A673 (cell line): Measurements from ENCODE around the gene CHST15. TPM values are rescaled to one million over a fixed set of nuclear protein-coding genes. Genes with fewer than 3 reads are reported as not detected.

Source experiments
- BruUV-seq: library from RNA; stranded (reverse); fragments of 400-500 nt; replicated peaks from 2 replicates; lab custom pipeline; 2021; lab: Mats Ljungman, UMichigan
- CTCF ChIA-PET: fragments of 300-600 bp; sonication (Branson Sonifier 250); formaldehyde crosslinking; loops from one replicate; lab custom pipeline; 2022; ENCODE audit warnings: antibody characterized with exemption; lab: Charles Lee
- POLR2A ChIA-PET: fragments of 300-600 bp; sonication (Branson Sonifier 250); formaldehyde crosslinking; loops from one replicate; lab custom pipeline; 2022; ENCODE audit warnings: antibody characterized with exemption; ENCODE audit not compliant: low non-redundant PET; lab: Charles Lee
- DNase-seq: peaks from one replicate; pipeline ENCODE4 v3.0.0-alpha.2; 2015; ENCODE audit warnings: low spot score
- H3K27ac ChIP-seq: fragments of 200-600 bp; sonication (generic); 2 replicates; pipeline ENCODE4 v1.5.1; 2016; ENCODE audit warnings: mixed run types, low read depth, mild to moderate bottlenecking, mixed read lengths, antibody characterized with exemption, low read length; ENCODE audit not compliant: poor library complexity, severe bottlenecking
- H3K27me3 ChIP-seq: fragments of 200-600 bp; sonication (generic); replicated peaks from 2 replicates; pipeline ENCODE4 v1.6.1; 2017; ENCODE audit warnings: mixed run types, low read depth, mild to moderate bottlenecking, mixed read lengths, antibody characterized with exemption, low read length; ENCODE audit not compliant: insufficient read depth, poor library complexity
- H3K36me3 ChIP-seq: fragments of 200-600 bp; sonication (generic); 2 replicates; pipeline ENCODE4 v1.6.1; 2016; ENCODE audit warnings: mixed run types, mild to moderate bottlenecking, mixed read lengths, antibody characterized with exemption, low read length; ENCODE audit not compliant: insufficient read depth, poor library complexity, severe bottlenecking
- H3K4me1 ChIP-seq: fragments of 200-600 bp; sonication (generic); 2 replicates; pipeline ENCODE4 v1.6.1; 2017; ENCODE audit warnings: mixed run types, mild to moderate bottlenecking, mixed read lengths, antibody characterized with exemption, low read length; ENCODE audit not compliant: insufficient read depth, poor library complexity, severe bottlenecking
- H3K4me3 ChIP-seq: fragments of 200-600 bp; sonication (generic); 2 replicates; pipeline ENCODE4 v1.5.1; 2016; ENCODE audit warnings: low read depth, mixed run types, mild to moderate bottlenecking, mixed read lengths, low read length; ENCODE audit not compliant: poor library complexity, severe bottlenecking
- H3K9me3 ChIP-seq: fragments of 200-600 bp; sonication (generic); 2 replicates; pipeline ENCODE4 v1.6.1; 2016; ENCODE audit warnings: mixed run types, low read depth, mild to moderate bottlenecking, mixed read lengths, antibody characterized with exemption, low read length; ENCODE audit not compliant: poor library complexity, severe bottlenecking
- EZH2 ChIP-seq: fragments of 200-600 bp; sonication (generic); IDR thresholded peaks from 2 replicates; pipeline ENCODE4 v1.6.1; 2017; ENCODE audit warnings: borderline replicate concordance, low read depth, mild to moderate bottlenecking, mixed read lengths, antibody characterized with exemption, low read length; ENCODE audit not compliant: poor library complexity, severe bottlenecking
- intact Hi-C: fragments of 100-400 bp; cut with micrococcal nuclease; formaldehyde crosslinking; loops from one replicate; pipeline ENCODE4 v1.10.0; 2022; ENCODE audit not compliant: unreplicated experiment
- total RNA-seq: library from RNA; stranded (reverse); gene quantifications from 2 replicates; pipeline ENCODE4 v1.2.3, GENCODE V29; 2021
- TF ChIP-seq, protein P1 (sequence below): fragments of 300-800, 200-600 bp; sonication (generic); conservative IDR thresholded peaks from 2 replicates; pipeline ENCODE4 v1.5.1; 2017; ENCODE audit warnings: low read depth, mild to moderate bottlenecking, antibody characterized with exemption, low read length, moderate library complexity, mixed read lengths

CHST15 gene
- total RNA-seq, 1 experiment from 2014 or later: 1.7 TPM

DNA sequence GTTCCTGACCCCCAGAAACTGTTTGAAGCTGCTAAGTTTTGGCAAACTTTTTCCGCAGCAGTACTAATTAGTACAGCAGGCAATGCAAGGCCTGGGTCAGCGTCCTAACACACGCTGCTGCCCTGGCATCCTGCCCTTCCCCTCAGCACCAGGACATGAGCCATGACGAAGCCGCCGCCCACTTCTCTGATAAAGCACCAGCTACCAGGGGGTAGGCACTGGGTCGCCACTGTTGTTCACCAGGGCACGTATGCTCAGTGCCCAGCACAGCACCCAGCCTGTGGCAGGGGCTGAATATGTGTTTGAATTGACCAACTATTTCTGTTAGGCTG, 59.5 kb downstream of the CHST15 start:
- DNase-seq: no peak
- BruUV-seq: no TSS peak
- Histone ChIP-seq H3K27me3 (peaks cover 6% of the 10 kb centered on the region), H3K36me3 (no peaks in the 10 kb centered on the region), H3K27ac (no peak overlapping the region), H3K4me3 (no peak overlapping the region), H3K4me1 (no peaks in the 10 kb centered on the region), H3K9me3 (no peaks in the 10 kb centered on the region)
- ChIA-PET POLR2A (no interaction called here), CTCF (no interaction called here)
- TF ChIP-seq, protein P1, sequence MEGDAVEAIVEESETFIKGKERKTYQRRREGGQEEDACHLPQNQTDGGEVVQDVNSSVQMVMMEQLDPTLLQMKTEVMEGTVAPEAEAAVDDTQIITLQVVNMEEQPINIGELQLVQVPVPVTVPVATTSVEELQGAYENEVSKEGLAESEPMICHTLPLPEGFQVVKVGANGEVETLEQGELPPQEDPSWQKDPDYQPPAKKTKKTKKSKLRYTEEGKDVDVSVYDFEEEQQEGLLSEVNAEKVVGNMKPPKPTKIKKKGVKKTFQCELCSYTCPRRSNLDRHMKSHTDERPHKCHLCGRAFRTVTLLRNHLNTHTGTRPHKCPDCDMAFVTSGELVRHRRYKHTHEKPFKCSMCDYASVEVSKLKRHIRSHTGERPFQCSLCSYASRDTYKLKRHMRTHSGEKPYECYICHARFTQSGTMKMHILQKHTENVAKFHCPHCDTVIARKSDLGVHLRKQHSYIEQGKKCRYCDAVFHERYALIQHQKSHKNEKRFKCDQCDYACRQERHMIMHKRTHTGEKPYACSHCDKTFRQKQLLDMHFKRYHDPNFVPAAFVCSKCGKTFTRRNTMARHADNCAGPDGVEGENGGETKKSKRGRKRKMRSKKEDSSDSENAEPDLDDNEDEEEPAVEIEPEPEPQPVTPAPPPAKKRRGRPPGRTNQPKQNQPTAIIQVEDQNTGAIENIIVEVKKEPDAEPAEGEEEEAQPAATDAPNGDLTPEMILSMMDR: no peak
- no peak for TF ChIP-seq EZH2
- intact Hi-C loops: no loop called here

DNA sequence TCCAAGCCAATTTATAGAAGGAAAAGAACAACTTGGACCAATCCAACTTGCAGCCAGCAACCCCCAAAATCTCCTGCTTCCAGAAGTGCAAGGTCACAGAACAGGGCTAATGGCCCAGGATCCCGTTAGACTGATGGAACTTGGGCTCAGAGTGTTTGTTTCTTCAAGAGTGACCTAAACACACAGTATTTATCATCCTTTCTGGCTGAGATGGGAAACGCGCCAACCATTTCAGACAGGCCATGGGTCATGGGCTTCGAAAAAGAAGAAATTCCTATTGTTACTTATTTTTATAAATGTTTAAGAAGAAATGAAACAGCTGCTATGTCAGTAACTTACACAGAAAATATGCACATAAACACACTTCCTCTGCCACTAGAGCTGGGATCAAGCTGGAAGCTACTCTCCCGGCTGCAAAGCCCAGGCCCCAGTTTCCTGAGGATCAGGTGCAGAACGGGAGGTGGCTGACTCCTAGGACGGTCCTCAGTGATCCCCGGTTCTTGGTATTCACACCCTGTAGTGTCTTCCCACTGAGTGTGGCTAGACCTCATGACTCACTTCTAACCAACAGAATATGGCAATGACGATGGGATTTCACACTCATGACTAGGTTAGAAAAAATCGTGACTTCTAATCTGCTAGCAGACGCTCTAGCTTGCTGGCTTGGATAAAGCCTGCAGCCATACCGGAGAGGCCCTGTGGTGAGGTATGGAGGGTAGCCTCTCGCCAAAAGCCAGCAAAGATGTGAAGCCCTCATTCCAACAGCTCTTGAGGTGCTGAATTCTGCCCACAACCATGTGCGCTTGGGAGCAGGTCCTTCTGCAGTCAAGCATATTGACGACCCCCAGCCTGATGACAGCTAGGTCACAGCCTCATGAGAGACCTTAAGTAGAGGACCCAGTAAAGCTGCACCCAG, 60.2 kb downstream of the CHST15 start:
- BruUV-seq: no TSS peak
- Histone ChIP-seq H3K36me3 (no peaks in the 10 kb centered on the region), H3K4me3 (no peak overlapping the region), H3K4me1 (no peaks in the 10 kb centered on the region), H3K27me3 (peaks cover 6% of the 10 kb centered on the region), H3K9me3 (no peaks in the 10 kb centered on the region), H3K27ac (no peak overlapping the region)
- intact Hi-C loops: no loop called here
- ChIA-PET POLR2A (no interaction called here), CTCF (no interaction called here)
- DNase-seq: no peak
- TF ChIP-seq, protein P1: no peak
- no peak for TF ChIP-seq EZH2

DNA sequence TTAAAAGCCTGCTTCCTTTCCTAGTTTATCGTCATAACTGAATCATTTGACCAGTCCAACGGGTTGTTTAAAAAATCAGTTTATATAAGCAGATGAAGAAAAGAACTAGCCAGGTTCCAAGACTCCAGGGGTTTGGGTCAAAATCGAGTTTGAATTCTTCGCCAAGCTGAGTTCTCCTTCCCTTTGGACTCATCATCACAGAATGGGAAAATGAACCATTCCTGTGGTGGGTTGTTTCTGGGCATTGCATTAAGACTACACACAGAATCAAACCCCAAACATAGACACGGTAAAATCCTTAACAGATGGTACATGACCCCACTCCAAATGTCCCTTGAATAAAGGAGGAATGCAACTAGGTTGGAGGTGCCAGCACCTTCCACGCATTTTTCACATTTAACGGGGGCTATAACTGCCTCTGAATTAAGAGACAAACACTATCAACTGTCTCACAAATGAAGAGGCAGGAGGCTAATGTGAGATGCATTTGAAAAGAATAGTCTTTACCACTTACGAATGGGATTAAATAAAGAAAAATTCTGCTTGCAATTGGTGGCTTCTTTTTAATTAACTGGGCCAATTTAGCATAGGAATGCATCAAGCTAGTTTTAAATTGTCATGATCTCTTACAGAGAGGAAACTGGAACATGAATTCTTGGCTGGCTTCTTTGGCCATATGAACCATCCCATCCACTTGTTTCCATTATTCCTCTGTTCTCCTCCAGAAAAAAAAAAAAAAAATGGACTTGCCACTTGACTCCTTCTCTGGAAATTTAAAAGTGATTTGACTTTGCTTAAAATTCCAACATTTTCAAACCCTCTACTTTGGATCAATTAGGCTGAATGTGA, 61.1 kb downstream of the CHST15 start:
- intact Hi-C loops: no loop called here
- Histone ChIP-seq H3K4me1 (no peaks in the 10 kb centered on the region), H3K9me3 (no peaks in the 10 kb centered on the region), H3K36me3 (no peaks in the 10 kb centered on the region), H3K4me3 (no peak overlapping the region), H3K27me3 (peaks cover 6% of the 10 kb centered on the region), H3K27ac (no peak overlapping the region)
- CTCF ChIA-PET: no interaction called here
- TF ChIP-seq, protein P1: no peak
- no peak for TF ChIP-seq EZH2
- POLR2A ChIA-PET: no interaction called here
- no peak for DNase-seq
- BruUV-seq: no TSS peak
